Neural progenitor cell (in vitro differentiated cells): ENCODE data around the gene SEMA7A. TPM values are rescaled to one million over a fixed set of nuclear protein-coding genes. Genes with fewer than 3 reads are reported as not detected.

ENCODE experiments used
- DNase-seq: peaks from one replicate; pipeline ENCODE4 v3.0.0-alpha.2; 2016; ENCODE audit warnings: low spot score
- H2AFZ ChIP-seq: fragments of 200-600 bp; sonication (generic); replicated peaks from 2 replicates; pipeline ENCODE4 v1.6.1; 2016; ENCODE audit warnings: antibody characterized with exemption
- H3F3A ChIP-seq: fragments of 200-600 bp; sonication (generic); 2 replicates; pipeline ENCODE4 v1.6.1; 2016; ENCODE audit warnings: antibody characterized with exemption, low read depth
- H3K27ac ChIP-seq: fragments of 200-600 bp; sonication (generic); 2 replicates; pipeline ENCODE4 v1.5.1; 2016; ENCODE audit warnings: mild to moderate bottlenecking
- H3K27me3 ChIP-seq: fragments of 200-600 bp; sonication (generic); 2 replicates; pipeline ENCODE4 v1.6.1; 2016; ENCODE audit warnings: mild to moderate bottlenecking, moderate library complexity
- H3K36me3 ChIP-seq: fragments of 200-600 bp; sonication (generic); 2 replicates; pipeline ENCODE4 v1.5.1; 2016
- H3K4me1 ChIP-seq: fragments of 200-600 bp; sonication (generic); 2 replicates; pipeline ENCODE4 v1.6.1; 2016; ENCODE audit warnings: mixed run types
- H3K4me2 ChIP-seq: fragments of 200-600 bp; sonication (generic); 2 replicates; pipeline ENCODE4 v1.6.1; 2016
- H3K4me3 ChIP-seq: fragments of 200-600 bp; sonication (generic); 2 replicates; pipeline ENCODE4 v1.5.1; 2016
- H3K79me2 ChIP-seq: fragments of 200-600 bp; sonication (generic); 2 replicates; pipeline ENCODE4 v1.6.1; 2016; ENCODE audit warnings: low read depth
- H3K9ac ChIP-seq: fragments of 200-600 bp; sonication (generic); 2 replicates; pipeline ENCODE4 v1.6.1; 2016
- H3K9me3 ChIP-seq: fragments of 200-600 bp; sonication (generic); 2 replicates; pipeline ENCODE4 v1.5.1; 2016; ENCODE audit warnings: low read depth
- H4K20me1 ChIP-seq: fragments of 200-600 bp; sonication (generic); 2 replicates; pipeline ENCODE4 v1.6.1; 2016; ENCODE audit warnings: low read depth
- H3K27ac Mint-ChIP-seq: 3 replicates; pipeline ENCODE4 v1.8.0; 2021; ENCODE audit warnings: mixed read lengths
- H3K27me3 Mint-ChIP-seq: 2 replicates; pipeline ENCODE4 v1.8.0; 2022; ENCODE audit warnings: low read depth, mild to moderate bottlenecking, inconsistent platforms, moderate library complexity, mixed read lengths; ENCODE audit not compliant: insufficient read depth
- H3K36me3 Mint-ChIP-seq: 3 replicates; pipeline ENCODE4 v1.8.0; 2021; ENCODE audit warnings: mixed read lengths
- H3K4me1 Mint-ChIP-seq: 3 replicates; pipeline ENCODE4 v1.8.0; 2021; ENCODE audit warnings: mixed read lengths
- H3K4me3 Mint-ChIP-seq: 3 replicates; pipeline ENCODE4 v1.8.0; 2021; ENCODE audit warnings: mild to moderate bottlenecking, moderate library complexity, mixed read lengths
- H3K9me3 Mint-ChIP-seq: 3 replicates; pipeline ENCODE4 v1.8.0; 2020; ENCODE audit warnings: mixed read lengths
- EZH2 ChIP-seq: fragments of 200-600 bp; sonication (generic); IDR thresholded peaks from 2 replicates; pipeline ENCODE4 v1.6.1; 2017; ENCODE audit warnings: antibody characterized with exemption, mild to moderate bottlenecking, moderate library complexity
- EZH2phosphoT487 ChIP-seq: fragments of 200-600 bp; sonication (generic); IDR thresholded peaks from 2 replicates; pipeline ENCODE4 v1.6.1; 2017; ENCODE audit warnings: antibody characterized with exemption
- total RNA-seq: library from RNA; depleted of rRNA; stranded (reverse); fragments of >200 nt; gene quantifications from 2 replicates; pipeline ENCODE4 v1.2.3, GENCODE V29; 2015; ENCODE audit warnings: low replicate concordance
- TF ChIP-seq, protein P1 (sequence below): fragments of 200-600 bp; sonication (generic); IDR thresholded peaks from 2 replicates; pipeline ENCODE4 v1.5.1; 2017; ENCODE audit warnings: antibody characterized with exemption, mild to moderate bottlenecking

SEMA7A gene
- total RNA-seq, 1 donor from 2014 or later, result 3.5 TPM

DNA sequence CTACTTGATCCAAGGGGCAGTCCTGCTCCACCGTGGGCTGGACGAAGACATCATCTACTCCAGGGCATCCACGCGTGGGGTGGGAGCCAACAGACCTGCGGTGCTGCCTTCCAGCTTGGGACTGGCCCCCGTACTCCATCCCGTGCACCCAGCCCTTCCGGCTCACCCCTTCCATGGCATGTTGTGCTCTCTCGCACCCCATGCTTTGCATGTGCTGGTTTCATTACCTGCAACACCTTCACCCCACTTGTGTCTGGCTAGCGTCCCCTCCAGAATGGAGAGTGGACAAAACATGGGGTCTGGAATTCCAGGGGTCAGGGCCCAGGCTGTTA, 30.2 kb downstream of the SEMA7A start:
- no peaks in the 10 kb centered on the region for H3K36me3 Mint-ChIP-seq
- peak overlapping the region; percentile 42 for H3K4me3 Mint-ChIP-seq
- peaks cover 26% of the 10 kb centered on the region for H3K27me3 Mint-ChIP-seq
- Histone ChIP-seq H3K4me1 (peaks cover 19% of the 10 kb centered on the region), H3K79me2 (no peaks in the 10 kb centered on the region), H3K4me3 (no peak overlapping the region), H3K36me3 (no peaks in the 10 kb centered on the region), H3K27me3 (no peaks in the 10 kb centered on the region), H3K9me3 (no peaks in the 10 kb centered on the region), H3K27ac (no peak overlapping the region), H3K4me2 (no peak overlapping the region), H3K9ac (no peak overlapping the region), H2AFZ (no peak overlapping the region), H3F3A (no peaks in the 10 kb centered on the region), H4K20me1 (no peaks in the 10 kb centered on the region)
- no peak for DNase-seq
- TF ChIP-seq EZH2 (no peak), EZH2phosphoT487 (no peak)
- TF ChIP-seq, protein P1, sequence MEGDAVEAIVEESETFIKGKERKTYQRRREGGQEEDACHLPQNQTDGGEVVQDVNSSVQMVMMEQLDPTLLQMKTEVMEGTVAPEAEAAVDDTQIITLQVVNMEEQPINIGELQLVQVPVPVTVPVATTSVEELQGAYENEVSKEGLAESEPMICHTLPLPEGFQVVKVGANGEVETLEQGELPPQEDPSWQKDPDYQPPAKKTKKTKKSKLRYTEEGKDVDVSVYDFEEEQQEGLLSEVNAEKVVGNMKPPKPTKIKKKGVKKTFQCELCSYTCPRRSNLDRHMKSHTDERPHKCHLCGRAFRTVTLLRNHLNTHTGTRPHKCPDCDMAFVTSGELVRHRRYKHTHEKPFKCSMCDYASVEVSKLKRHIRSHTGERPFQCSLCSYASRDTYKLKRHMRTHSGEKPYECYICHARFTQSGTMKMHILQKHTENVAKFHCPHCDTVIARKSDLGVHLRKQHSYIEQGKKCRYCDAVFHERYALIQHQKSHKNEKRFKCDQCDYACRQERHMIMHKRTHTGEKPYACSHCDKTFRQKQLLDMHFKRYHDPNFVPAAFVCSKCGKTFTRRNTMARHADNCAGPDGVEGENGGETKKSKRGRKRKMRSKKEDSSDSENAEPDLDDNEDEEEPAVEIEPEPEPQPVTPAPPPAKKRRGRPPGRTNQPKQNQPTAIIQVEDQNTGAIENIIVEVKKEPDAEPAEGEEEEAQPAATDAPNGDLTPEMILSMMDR, result no peak
- H3K9me3 Mint-ChIP-seq, result no peaks in the 10 kb centered on the region
- peaks cover 35% of the 10 kb centered on the region for H3K4me1 Mint-ChIP-seq
- H3K27ac Mint-ChIP-seq, result no peak overlapping the region

DNA sequence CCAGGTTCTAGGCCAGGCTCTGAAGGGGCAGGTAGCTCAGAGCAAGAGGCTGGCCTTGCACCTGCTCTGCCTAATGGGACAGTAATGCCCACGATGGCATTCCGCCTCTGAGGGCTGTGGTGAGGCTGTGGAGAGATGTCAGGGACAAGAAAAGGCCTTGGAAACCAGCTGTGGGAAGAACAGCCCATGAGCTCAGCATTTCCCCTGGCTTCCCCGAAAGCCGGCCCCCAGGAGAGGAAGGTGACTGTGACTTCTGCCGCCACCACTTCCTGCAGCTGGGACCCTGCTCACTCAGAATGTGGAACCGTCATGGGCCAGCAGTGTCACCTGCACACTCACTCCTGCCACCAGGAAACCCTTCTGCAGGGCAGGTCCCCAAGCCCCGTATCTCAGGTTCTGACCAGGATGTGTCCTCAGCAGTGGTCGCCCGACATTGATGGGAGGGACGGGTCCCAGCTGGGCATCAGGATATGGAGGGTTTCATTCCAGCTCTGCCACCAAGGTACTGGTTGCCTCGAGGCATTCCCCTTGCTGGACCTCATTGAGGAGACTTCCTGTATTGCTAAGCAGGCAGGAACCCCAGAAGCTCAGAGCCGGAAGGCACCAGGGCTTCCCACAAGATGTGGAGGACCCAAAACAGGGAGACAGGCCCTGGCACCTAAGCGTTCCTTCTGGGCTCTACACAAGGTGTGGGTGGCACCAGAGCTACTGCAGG, 30.7 kb downstream of the SEMA7A start:
- no peak for DNase-seq
- H3K27ac ChIP-seq, result no peak overlapping the region
- no peak overlapping the region for H3K9ac ChIP-seq
- H2AFZ ChIP-seq, result no peak overlapping the region
- Mint-ChIP-seq H3K4me3 (no peak overlapping the region), H3K9me3 (no peaks in the 10 kb centered on the region), H3K27ac (no peak overlapping the region), H3K4me1 (peaks cover 30% of the 10 kb centered on the region), H3K27me3 (peaks cover 27% of the 10 kb centered on the region), H3K36me3 (no peaks in the 10 kb centered on the region)
- no peaks in the 10 kb centered on the region for H3K9me3 ChIP-seq
- H3K27me3 ChIP-seq, result no peaks in the 10 kb centered on the region
- no peaks in the 10 kb centered on the region for H3K36me3 ChIP-seq
- H4K20me1 ChIP-seq, result no peaks in the 10 kb centered on the region
- H3K4me2 ChIP-seq, result no peak overlapping the region
- TF ChIP-seq, protein P1, result no peak
- TF ChIP-seq EZH2 (no peak), EZH2phosphoT487 (no peak)
- no peaks in the 10 kb centered on the region for H3K79me2 ChIP-seq
- H3F3A ChIP-seq, result no peaks in the 10 kb centered on the region
- H3K4me3 ChIP-seq, result no peak overlapping the region
- peaks cover 18% of the 10 kb centered on the region for H3K4me1 ChIP-seq

DNA sequence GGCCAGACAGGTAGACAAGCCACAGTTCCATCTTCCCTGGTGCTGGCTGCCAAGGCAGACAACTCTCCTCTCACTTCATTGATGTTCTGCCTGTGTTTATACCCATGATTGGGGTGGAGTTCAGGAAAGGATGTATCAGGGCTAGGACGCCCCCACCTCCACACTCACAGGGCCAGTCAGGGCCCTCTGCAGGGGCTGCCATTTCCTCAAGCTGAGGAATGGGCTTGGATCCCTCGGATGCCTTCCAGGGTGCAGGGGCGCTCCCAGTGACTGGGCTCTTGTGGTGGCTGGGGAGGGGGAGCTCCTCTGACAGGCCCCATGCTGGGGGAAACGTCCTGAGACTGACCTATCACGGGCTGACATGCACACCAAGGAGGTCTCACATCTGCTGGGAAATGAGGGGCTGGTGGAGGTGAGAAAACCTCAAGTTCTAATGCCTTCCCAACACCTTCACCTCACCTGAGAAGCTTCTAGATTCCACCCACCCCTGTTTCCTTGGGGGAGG, 31.4 kb downstream of the SEMA7A start:
- H3K9me3 ChIP-seq, result no peaks in the 10 kb centered on the region
- H3K79me2 ChIP-seq, result no peaks in the 10 kb centered on the region
- TF ChIP-seq, protein P1, result no peak
- TF ChIP-seq EZH2 (no peak), EZH2phosphoT487 (no peak)
- no peaks in the 10 kb centered on the region for H3F3A ChIP-seq
- no peaks in the 10 kb centered on the region for H3K27me3 ChIP-seq
- H4K20me1 ChIP-seq, result no peaks in the 10 kb centered on the region
- no peak overlapping the region for H3K4me3 ChIP-seq
- no peak overlapping the region for H3K27ac ChIP-seq
- H3K9ac ChIP-seq, result no peak overlapping the region
- H3K4me2 ChIP-seq, result no peak overlapping the region
- Mint-ChIP-seq H3K27ac (no peak overlapping the region), H3K4me1 (peaks cover 23% of the 10 kb centered on the region), H3K36me3 (no peaks in the 10 kb centered on the region), H3K4me3 (no peak overlapping the region), H3K9me3 (no peaks in the 10 kb centered on the region), H3K27me3 (peaks cover 28% of the 10 kb centered on the region)
- H3K4me1 ChIP-seq, result peaks cover 12% of the 10 kb centered on the region
- H3K36me3 ChIP-seq, result no peaks in the 10 kb centered on the region
- DNase-seq, result no peak
- no peak overlapping the region for H2AFZ ChIP-seq
